Cardiac septum (tissue), 1 donor: Measurements from ENCODE around the gene PGC. TPM values are rescaled to one million over a fixed set of nuclear protein-coding genes. Genes with fewer than 3 reads are reported as not detected.

Experiments
- DNase-seq: peaks from one replicate; pipeline ENCODE4 v3.0.0-alpha.2; 2020; ENCODE audit warnings: low spot score
- intact Hi-C: fragments of 100-400 bp; cut with DNase I; formaldehyde crosslinking; loops from one replicate; pipeline ENCODE4 v1.14.0; 2022
- total RNA-seq: library from RNA; stranded (reverse); fragmentation: NEBNext Ultra II Directional; extraction: Animal tissue kit (Norgen Biotek cat#: 25700); gene quantifications from one replicate; pipeline ENCODE4 v1.2.1, GENCODE V29; 2021
- donor health status: DM: no; HTN: no; CAD: no.

The PGC gene
- total RNA-seq, 1 donor from 2014 or later = not detected

DNA sequence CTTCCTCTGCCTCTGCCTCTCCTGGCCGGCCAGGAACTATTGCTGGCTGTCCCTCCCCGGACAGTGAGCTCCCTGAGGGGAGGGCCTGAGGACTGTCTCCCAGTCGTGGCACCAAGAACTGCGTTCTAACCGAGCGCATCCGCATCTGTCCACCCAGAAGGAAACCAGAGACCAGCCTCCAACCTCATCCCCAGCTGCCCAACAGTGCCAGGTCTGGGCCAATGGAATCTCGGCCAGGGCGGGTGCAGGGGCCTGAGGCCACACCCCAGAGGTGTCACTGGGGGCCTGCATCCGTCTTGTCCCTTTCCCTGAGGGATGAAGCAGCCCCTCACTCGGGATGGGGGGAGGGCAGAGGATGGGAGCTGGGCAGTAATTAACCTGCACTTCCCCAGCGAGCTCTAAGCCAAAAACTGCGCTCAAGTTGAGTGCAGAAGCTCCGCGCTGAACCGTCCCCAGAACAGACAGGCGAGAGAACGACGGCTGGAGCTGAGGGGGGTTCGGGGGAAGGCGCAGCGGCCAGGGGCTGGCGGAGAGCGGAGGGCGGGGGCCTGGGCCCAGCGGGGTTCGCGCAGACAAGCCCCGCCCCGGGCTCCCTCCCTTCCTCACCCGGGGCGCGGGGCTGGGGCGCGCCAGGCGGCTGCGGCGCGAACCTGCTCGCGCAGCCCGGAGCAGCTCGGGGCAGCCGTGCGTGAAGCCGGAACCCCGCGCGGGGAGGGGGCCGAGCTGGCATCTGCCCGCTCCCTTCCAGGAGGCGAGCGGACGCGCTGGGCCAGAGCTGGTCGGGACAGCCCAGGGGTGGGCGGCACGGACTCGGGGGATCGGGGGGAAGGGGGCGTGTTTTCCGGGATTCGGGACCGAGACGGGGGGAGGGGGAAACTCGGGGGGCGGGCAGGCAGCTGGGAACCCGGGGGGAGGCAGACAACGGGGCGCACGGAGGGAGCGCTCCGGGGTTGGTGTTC, 13.2 kb downstream of the PGC start:
- intact Hi-C loops = no loop called here
- DNase-seq = peak; percentile 88

DNA sequence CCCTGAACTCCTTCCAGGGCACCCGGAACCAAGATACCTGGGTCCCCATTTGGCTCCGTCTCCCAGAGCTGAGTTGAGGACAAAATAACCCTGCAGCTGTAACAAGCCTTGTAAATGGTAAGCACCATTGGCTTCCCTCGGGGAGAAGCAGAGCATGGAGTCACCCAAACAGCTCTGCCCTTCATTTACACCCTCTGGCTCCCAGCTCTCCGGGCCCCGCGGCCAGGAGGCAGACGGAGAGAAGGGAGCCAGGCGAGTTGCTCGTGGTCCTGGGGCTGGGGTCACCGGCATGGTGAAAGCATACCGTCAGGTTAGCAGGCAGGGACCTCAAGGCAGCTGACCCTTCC, 13.9 kb downstream of the PGC start:
- no peak for DNase-seq
- intact Hi-C loops = no loop called here

DNA sequence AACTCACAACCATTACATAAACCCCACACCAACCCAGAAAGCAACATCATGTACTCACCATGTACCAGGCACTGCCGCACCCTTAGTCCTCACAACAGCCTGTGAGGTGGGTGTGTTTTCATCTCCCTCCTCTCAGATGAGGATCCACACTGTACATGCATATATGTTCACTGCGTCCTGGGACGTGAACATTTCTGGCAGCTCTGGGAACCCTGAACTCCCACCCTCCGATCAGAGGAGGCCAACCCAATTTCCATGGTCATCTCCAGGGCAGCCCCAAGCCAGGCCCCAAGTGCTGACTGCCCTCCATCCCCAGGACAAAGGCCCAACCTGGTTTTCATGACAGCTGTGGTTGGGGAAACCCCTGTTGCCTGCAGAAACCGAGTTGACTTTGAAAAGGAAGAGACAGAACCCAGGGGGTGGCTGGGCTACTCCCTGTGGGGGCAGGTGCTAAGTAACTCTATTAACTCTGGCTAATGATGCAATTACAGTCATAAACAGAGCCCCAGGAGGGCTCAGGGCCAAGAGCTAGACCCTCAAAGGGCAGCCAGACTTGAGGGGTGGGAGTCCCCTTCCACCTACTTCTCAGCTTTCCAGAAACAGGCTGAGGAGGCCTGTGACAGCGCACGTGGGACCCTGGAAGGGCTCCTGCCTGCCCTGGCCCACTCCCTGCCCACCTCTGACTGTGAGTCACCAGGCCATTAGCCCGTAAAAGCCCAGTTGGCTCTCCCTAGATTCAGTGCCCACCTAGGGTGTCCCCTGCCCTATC, 14.4 kb downstream of the PGC start:
- no peak for DNase-seq
- intact Hi-C loops = no loop called here

DNA sequence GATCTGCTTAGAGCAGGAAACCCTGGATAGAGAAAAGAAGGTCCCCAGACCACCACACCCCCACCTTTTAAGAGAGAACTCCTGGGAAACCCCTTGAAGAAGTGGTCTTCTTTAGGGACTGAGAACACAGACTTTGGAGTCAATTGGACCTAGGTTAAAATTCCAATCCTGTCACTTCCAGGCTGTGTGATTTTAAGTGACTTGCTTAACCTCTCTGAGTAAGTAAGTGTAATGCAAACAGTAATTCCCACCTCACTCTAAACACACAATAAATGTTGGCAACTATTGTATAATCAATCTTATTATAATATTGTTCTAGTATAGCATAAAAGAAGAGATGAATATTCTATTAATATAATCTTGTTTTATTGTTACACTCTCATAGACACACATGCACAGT, 15.0 kb downstream of the PGC start:
- DNase-seq = no peak
- intact Hi-C loops = no loop called here

DNA sequence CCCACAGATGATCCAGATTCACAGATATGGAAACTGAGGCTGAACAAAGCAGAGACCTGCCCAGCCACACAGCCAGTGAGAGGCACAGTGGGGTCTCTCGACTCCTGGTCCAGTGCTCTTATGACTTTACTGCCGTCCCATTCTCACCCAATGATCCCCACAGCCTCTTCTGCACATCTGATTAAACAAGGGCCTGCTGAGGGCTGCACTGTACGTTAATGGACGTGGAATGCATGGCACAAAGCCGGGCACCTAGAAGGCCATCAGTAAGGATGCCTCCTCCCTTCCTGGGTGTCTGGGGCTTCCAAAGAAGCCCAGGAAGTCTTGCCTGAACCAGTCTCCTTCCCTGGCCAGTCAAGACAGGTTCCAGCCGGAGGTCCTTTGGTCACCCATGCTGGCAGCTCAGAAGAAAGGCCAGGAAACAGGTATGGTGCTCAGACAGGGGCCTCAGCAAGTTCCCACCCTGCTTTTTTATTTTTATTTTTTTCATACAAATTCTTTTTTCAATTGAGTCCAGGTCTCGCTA, 15.6 kb downstream of the PGC start:
- DNase-seq = no peak
- intact Hi-C loops = no loop called here

DNA sequence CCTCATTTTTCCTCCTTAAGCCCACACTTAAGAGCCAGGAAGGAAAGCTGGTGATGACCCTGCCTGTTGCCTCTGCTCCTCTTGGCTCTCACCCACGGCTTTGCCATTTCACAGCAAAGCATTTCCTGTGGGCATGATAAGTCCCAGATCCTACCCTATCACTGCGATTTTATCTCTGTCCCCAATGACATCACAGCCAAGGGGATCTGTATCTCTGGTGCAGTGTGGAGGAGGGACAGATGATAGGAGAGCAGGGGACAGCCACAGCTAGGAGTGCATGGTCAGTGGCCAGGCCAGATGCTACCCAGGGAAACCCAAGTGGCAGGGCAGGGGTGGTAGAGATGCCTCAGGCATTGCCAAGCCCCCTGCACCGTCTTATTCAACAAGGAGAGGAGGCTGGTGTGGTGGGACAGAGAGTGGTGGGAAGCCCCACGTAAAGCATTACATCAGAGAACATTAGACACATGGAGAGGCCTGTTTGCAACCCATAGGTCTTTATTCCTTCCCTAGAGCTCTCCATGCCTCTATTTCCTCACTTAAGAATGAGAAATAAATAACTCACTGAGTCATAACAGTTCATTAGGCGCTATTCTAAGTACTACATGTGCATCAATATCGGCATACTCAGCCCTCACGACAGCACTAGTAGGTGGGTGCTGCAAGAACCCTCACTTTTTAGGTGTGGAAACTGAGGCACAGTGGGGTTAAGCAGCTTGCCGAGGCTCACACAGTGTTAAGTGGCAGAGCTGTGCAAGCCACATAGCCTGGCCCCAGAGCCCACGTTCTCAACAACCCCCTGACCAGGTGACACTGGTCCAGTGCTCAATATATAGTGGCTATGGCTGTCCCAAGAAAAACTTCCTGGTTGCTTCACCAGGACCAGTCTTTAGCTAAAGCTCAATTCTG, 16.4 kb downstream of the PGC start:
- intact Hi-C loops = no loop called here
- DNase-seq = peak; percentile 27

DNA sequence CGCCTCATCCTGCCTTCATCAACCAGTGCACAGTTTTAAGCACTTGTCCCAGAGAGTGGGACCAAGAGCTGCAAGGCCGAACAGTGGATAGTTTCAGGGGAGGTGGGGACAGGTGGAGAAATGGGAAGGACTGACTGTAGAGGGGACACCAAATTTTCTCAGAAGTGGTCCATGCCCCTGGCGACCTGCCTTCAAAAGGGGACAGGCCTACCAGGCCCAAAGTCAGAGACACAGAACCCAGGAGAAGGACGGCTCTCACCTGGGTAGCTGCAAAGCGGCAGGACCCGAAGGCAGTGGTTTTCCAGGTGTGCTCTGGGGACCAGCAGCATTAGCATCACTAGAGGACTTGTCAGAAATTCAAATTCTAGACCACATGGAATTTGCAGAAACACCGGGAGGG, 17.6 kb downstream of the PGC start:
- DNase-seq = peak; percentile 24
- intact Hi-C loops = no loop called here

DNA sequence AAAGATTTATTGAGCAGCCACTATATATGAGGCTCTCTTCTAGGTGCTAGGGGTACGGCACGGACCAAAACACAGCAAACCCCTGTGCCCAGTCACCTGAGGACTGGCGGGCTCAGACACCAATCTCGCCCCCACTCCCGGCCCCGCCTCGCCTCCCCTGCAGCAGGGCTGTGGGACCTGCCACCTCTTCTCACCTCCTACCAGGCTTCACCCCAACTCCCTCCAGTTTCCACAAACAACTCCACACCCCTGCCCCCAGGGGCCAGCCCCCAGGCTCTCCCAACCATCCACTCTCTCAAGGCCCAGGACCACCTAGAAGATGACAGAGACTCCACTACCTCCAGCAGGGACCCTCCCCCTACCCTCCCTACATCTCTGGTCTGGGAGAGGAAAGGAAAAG, 18.2 kb downstream of the PGC start:
- no peak for DNase-seq
- intact Hi-C loops = no loop called here

DNA sequence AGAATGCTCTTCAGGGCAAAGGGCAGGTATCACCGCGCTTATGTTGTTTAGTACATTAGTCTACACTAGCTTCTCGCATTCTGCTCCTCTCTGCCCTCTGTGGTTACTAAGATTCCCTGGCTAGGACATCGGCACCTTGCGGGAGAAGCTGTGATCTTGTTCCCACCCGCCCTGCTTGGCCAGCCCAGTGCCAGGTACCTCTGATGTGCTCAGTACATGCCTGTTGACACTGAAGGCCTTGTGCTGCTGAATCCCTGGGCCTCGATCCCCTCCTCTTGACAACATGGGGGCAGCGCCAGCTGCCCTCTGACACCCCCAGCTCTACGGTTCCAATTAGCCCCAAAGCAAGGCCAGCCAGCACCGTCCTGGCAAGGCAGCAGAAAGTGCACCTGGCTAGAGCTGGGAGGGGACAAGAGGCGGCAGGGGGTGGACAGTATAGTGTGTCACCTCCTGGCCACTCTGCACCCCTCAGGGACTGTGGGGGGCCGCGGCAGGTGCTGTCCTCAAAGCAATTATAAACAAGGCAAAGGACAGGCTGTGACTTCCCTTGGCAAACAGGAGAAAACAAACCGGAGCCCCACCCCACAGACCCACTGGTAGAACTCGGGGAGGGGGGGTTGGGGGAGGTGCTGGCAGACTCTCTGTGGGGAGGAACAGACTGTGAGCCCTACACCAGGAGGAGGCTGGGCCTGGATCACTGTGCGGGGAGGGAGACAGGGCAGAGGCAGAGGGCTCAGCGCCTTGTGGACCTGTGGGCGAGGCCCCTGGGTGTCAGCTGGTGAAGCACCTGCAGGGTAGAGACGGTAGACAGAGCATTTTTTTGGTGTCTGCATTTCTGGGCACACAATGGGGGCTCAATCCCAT, 18.9 kb downstream of the PGC start:
- intact Hi-C loops = no loop called here

DNA sequence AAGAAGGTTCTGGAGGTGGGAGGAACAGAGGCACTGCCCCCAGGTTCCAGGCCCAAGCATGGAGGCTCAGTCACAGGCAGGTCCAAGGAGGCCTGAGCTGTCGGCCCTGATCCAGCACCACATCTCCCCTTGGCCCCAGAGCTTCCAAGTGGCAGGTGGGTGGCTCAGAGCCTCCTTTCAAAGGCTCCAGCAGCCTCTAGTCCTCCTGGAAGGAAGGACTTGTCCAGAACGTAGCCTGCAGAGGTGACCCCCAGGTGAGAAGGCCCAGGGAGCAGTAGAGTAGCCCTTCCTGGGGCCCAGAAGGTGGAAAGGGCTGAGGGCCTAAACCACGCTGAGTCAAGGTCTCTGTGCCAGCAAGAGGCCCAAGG, 19.5 kb downstream of the PGC start:
- no peak for DNase-seq
- intact Hi-C loops = no loop called here

More for the DNA sequence above, 18.9 kb downstream of the PGC start:
- no peak for DNase-seq

DNA sequence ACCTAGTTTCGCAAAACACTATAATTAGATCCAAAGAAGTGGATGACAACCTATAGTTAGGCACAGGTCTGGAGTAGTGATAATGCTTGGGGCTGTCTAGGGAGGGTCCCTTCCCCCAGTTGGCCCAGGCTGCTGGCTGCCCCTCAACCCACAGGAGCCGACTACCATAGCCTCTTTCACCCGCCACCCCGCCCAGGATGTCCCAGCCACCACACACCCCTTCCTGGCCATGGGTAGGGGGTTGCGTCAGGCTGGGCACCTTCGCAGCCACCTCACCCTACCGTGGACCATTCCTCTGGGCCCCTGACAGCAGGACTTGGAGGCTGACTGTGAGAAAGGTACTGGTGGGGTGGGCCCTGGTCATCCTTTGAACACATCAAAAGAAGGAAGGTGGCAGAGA, 20.3 kb downstream of the PGC start:
- no peak for DNase-seq

DNA sequence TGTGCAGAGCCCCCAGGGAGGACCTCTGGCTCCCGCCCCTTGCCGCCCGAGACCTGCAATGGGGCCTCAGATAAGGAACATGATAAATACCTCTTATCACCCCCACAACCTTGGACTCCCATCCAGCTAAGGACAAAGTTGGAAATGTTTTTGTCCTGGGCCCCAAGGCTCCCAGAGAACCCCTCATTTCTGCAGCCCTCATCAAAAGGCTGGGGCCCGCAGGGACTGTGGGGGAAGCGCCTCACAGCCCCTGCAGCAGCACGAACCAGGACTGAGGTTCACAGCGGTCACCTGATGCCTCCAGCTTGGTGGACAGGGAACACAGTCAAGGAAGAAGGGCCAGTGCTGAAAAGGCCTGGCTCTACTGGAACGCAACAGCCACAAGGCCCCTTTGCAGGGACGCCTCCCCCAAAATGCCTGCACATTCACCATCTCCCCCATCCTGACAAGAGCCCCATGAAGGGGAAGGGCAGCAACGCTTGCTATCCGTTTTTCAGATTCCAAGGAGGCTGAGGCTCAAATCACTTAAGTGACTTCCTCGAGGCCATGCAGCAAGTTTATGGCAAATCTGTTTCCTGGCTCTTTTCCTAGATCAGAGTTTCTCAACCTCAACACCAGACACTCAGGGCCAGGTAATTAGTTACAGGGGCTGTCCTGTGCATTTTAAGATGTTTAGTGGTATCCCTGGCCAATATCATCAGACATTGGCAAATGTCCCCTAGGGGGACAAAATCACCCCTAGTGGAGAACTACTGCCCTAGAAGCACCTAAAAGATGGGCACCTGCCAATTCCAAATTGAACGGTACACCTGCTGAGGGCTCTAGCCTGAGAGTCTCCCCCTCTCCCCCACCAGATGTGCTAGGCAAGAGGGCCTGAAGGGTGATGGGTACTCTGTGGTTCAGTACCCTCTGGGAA, 22.4 kb downstream of the PGC start:
- intact Hi-C loops = no loop called here
- no peak for DNase-seq

More for the DNA sequence above, 20.3 kb downstream of the PGC start:
- intact Hi-C loops = no loop called here

DNA sequence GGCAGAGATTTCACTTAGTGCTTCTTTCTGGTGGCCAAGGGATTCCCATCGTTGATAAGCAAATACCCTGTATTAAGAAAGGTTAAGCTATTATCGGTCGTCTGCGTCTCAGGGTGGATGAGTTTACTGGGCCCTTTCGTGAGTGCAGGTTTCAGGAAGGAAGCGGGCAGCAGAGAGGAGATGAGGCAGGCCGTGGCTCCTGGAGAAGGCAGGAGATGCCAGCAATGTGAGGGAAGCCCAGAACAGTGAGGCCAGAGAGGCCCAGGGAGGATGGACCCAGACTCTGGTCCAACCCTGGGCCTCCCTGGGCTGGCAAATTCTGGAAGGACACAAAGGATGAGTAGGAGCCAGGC, 23.0 kb downstream of the PGC start:
- intact Hi-C loops = no loop called here

DNA sequence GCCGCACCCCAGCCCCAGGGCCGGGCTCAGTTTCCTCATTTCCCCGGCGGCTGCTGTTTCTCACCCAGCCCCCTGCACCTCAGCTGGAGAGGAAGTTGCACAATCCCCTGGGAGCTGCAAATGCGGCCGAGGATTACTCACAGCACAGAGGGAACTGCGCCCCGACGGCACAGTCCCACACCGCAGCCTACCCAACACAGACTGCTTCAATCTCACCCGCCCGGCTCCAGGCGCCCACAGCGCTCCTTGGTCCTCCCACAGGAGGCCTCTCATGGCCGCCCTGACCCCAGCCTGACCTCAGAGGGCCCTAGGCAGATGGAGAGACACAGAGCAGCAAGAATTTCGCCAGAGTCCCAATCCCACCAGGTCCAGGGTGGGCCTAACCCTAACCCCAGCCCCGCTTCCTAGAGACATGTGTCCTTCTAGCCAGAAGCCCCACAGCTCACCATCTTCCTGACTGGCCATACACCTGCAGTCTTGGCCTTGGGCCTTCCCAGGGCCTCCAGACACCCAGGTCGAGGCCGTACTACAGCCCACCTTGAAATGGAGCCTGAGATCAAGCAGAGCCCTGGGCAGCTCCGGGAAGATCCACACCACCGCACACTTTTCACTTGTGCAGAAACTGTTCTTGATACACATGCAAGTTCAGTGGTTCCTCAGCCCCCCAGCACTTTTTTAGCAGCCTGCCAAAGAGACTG, 23.5 kb downstream of the PGC start:
- intact Hi-C loops = no loop called here
- peak; percentile 95 for DNase-seq

More for the DNA sequence above, 23.0 kb downstream of the PGC start:
- no peak for DNase-seq

DNA sequence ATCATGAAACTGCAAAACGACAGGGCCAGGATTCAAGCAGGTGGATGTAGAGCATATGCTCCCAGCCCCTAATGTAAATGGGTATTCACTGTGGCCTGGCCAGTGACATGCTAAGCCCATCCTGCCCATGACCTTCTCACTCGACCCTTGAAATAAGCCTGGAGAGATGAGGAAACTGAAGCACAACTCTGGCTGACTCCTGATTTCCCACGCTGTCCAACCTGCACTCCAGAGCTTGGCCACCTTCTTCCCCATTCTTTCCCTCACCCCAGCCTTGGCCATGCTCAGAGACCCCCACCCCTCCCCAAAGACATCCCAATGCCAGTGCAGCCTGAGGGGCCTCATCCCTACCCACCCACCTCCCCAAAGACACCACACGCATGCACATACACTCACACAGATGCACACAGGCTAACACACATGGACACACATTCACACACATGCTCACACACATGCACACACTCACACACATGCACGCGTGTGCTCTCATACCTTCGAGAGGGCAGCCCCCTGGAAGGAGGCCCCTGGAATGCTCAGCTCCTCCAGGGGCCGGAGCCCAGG, 24.1 kb downstream of the PGC start:
- intact Hi-C loops = no loop called here
- no peak for DNase-seq

DNA sequence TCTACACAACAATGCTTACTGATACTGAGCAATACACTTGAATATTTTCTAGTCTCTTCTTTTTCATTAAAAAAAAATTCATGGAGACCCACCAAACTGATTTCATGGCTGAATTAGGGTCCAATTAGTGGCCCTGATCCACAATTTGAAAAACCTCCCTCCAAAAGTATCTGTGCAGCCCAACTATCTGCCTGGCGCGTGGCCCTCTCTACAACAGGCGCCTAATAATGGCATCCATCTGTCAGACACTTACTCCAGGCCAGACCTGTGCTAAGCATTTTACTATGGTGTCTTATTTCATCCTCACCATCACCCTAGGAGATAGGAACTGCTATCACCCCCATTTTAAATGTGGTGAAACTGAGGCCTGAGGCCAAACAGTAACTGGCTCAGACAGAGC, 25.8 kb downstream of the PGC start:
- DNase-seq = no peak
- intact Hi-C loops = no loop called here

DNA sequence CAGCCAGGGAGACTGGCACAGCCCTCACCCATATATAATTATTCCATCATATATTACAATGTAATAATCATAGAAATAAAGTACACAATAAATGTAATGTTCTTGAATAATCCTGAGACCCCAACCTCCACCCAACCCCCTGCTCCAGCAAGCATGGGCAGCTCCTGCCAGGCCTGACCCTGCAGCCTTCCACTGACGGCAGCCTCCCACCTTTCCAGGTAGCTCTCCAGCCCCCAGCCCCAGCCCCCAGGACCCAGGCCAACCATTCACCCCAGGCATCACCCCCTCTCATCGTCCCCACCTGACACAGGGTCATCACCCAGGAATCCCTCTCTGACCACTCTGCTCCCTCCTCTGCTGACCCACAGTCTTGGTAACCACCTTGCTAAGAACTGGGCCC, 26.4 kb downstream of the PGC start:
- no peak for DNase-seq
- intact Hi-C loops = no loop called here
